NCI-H524 (cell line): Measurements from ENCODE around the gene LUZP2.

ENCODE experiments used
- DNase-seq, 2 experiments: peaks; one replicate each; lab custom pipeline; 2025; lab: John Stamatoyannopoulos, UW

LUZP2 gene

DNA sequence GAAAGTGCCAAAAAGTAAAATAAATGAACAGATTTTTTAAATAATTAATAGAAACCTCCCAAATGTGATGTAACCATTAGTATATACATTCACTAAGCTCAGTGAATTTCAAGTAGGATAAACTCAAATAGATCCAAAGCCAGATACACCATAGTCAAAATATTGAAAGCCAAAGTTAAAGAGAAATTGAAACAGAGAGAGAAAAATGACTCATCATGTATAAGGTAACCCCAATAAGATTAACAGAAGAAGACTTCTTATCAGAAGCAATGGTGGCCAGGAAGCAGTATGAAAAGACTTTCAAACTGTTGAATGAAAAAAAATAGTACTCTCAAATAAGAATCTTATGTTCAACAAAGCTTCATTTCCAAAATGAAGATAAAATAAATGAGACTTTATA is 70.5 kb downstream of the LUZP2 start:
- DNase-seq: no peak

- DNase-seq: no peak
These were observed 75.5 kb downstream of the LUZP2 start for GRCh38 chr11:24572376-24572775.

DNA sequence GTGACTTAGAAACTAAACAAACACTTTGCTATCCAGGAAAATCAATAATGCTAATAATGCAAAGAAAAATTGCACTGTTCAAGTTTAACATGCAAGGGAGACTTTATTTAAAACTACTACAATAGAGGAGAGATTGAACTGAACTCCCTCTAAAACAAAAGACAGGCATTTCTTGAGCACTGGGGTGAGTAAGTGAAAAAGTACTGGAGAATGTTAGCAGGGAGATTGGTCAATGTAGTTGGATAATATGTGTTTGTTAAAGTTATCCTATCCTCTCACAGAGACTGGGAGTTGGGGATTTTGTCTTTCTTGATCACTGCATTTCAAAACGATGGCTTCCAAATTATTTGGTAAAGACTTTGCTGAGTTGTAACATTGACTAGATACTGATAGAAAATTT is 77.6 kb downstream of the LUZP2 start:
- no peak for DNase-seq

GRCh38 chr11:24575392-24575791 is 78.5 kb downstream of the LUZP2 start:
- no peak for DNase-seq

DNA sequence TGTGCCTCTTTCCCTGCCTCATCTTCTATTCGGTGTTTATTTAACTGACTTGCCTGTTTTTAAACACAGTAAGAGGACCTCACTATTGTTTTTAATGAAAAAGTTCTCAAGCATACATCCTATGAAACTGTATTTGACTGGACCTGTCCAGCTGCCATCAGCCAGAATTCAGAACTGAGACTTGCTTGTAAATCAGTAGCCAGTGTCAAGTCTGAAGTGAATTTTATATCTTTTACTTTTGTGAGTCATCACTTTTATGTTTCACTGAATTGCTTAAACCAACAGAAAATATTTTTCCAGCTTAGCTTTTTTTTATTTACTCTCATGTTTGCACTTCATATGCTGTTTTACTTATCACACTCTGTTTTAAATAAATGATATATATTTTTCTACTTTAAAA is 88.3 kb downstream of the LUZP2 start:
- DNase-seq: no peak

GRCh38 chr11:24587635-24588034 is 90.8 kb downstream of the LUZP2 start:
- DNase-seq: no peak

DNA sequence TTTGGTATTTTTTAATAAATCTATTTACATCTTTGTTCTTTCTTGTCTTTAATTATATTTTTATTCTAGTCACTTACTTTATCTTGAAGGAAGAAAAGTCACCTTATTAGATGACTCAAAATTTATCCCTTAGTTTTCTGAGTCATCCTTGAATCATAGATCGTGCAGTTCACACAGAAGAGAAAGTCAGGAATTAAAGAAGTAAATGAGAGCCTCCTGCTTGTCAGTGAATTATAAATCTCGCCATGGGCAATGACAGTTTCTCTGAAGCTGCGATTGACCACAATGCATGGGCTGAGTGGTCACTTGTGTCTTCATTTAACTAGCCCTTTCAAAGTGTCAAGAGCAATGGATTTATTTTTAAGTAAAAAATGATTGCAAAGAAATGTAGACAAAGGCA is 91.2 kb downstream of the LUZP2 start:
- DNase-seq: no peak

DNA sequence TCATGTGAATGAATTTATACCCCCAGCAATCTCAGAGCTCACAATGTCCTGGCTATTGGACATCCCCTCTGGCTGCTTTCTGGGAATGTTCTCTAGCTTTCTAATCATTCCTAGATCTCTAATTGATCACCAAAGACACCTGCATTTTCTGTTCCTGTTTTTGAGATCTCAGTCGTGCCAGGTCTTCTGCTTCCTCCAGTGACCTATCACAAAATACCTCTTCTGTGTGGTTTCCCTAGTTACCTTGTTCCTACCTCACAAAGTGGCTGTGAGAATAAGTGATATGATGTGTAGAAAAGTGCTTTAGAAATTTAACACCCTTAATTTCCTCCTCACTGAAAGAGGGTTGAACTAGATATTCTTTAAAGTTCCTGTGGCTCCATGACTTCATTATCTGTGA is 92.2 kb downstream of the LUZP2 start:
- DNase-seq: no peak

GRCh38 chr11:24591283-24591682 is 94.4 kb downstream of the LUZP2 start:
- no peak for DNase-seq

- no peak for DNase-seq
These were observed 95.5 kb downstream of the LUZP2 start for GRCh38 chr11:24592360-24592759.

GRCh38 chr11:24593332-24593731 is 96.5 kb downstream of the LUZP2 start:
- no peak for DNase-seq

GRCh38 chr11:24594401-24594800 is 97.5 kb downstream of the LUZP2 start:
- no peak for DNase-seq

DNA sequence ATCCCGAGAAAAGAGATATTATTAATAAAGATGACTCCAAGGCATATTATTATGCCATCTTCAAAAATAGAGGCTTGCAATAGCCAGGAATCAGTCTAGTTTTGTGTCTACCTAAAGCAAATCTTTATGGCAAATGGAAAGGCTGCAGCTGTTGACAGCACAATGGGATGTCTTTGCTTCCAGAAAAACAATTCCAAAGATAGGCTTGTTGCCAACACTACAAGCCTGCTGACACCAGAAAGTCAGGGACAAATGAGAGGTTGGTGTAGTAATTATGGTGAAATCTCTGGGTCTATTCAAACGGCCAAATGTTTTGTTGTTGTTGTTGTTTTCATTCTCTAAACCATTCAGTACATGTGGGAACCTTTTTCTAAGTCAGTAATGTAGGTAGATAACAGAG is 101.8 kb downstream of the LUZP2 start:
- DNase-seq: no peak

GRCh38 chr11:24609192-24610119 is 112.6 kb downstream of the LUZP2 start:
- DNase-seq: no peak

DNA sequence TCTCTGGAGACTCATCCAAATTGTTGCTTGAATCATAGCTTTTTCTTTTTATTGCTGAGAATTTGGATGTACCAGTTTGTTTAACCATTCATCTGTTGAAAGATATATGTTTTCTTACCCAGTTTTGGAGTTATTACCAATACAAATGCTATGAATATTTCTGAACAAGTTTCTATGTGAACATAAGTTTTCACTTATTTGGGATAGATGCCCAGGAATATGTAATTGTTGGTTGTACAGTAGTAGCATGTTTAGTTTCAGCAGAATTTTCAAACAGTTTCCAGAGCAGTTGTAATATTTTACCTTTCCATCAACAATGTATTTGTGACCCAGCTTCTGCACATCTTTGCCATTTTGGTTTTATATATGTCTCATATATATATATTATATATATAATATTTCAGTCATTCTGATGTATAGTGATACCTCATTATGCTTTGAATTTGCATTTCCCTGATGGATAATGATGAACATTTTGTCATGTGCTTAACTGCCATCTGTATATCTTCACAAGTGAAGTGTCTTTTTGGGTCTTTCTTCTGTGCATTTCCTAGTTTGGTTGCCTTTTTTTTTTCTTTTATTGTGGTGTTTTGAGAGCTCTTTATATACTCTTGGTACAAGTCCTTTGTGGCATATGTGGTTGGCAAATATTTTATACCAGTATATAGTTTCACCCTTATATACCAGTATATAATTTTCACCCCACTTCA is 118.8 kb downstream of the LUZP2 start:
- DNase-seq: no peak

- no peak for DNase-seq
These were observed 121.0 kb downstream of the LUZP2 start for GRCh38 chr11:24617856-24618255.

DNA sequence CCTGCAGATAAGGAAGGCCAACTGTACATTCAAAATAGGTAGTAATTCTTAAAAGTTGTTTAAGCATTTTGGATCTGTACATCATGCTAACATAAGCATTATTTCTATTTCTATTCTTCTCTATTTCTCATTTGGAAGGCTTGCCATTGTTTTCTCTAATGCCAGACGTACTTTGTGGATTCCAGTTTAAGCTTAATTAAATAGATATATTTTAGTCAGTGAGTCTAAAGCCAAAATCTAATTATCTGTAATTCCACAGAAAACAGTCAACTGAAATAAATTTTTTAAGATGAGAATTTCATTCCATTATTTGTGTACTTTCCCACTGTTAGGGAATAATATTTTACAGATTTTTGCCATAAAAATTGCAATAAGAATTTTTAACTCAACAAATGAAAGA is 123.0 kb downstream of the LUZP2 start:
- DNase-seq: no peak

- no peak for DNase-seq
These were observed 125.4 kb downstream of the LUZP2 start for GRCh38 chr11:24622262-24622661.

GRCh38 chr11:24623121-24623520 is 126.3 kb downstream of the LUZP2 start:
- no peak for DNase-seq

- DNase-seq: no peak
These were observed 127.6 kb downstream of the LUZP2 start for GRCh38 chr11:24624432-24624831.

- no peak for DNase-seq
These were observed 129.1 kb downstream of the LUZP2 start for GRCh38 chr11:24625975-24626374.

DNA sequence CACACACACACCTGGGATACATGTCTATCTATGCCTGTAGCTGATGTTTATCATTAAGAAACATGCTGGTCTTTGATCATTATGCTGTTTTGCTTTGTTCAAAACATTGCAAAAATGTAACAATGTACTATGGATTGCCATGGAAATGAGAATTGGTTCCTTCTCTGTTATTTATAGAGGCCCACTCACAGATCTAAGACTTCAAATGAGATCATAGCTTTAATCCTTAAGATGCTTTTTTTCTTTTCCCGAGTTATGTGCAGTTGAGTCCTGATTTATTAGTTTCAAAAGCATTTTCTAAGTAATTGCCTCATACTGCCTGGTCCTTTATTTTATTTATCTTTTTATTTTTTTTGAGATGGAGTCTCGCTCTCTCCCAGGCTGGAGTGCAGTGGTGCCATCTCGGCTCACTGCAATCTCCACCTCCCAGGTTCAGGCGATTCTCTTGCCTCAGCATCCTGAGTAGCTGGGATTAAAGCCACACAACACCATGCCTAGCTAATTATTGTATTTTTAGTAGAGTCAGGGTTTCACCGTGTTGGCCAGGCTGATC is 131.4 kb downstream of the LUZP2 start:
- no peak for DNase-seq

- DNase-seq: no peak
These were observed 137.8 kb downstream of the LUZP2 start for GRCh38 chr11:24634606-24635160.
